CD4-positive, alpha-beta T cell (primary cell): ENCODE data around the gene TAS2R19. TPM values are rescaled to one million over a fixed set of nuclear protein-coding genes. Genes with fewer than 3 reads are reported as not detected.
"Not testable (repeated sequence)": the region's sequence is repeated elsewhere in the genome, so short reads cannot be mapped to it uniquely, and the experiment has no call there.

ENCODE experiments used
- ATAC-seq: fragments of 200-7000 bp; cut with Tn5 transposase; one replicate; pipeline ENCODE4 v1.10.0; 2022; ENCODE audit warnings: mild to moderate bottlenecking; ENCODE audit not compliant: poor library complexity
- CTCF ChIA-PET: fragments of 350-600 bp; sonication (Branson Sonifier 250); formaldehyde crosslinking; loops from one replicate; lab custom pipeline; 2021; ENCODE audit warnings: antibody characterized with exemption, inconsistent platforms; lab: Charles Lee
- POLR2A ChIA-PET: fragments of 350-600 bp; sonication (Branson Sonifier 250); formaldehyde crosslinking; loops from one replicate; lab custom pipeline; 2021; ENCODE audit warnings: antibody characterized with exemption, inconsistent platforms; lab: Charles Lee
- DNase-seq, 14 experiments: peaks; one replicate each; pipeline ENCODE4 v3.0.0-alpha.2; 2013 to 2020; ENCODE audit warnings: mixed read lengths in 2 of 14
- H3K27ac ChIP-seq, 2 donors: one replicate each; pipeline versions ENCODE4 v1.5.1 to v1.7.0; 2013; ENCODE audit warnings: low read length in 2 of 2, low read depth in 1 of 2, mild to moderate bottlenecking in 1 of 2
- H3K27me3 ChIP-seq, 2 experiments: 1 replicate in 1 of 2; 2 replicates in 1 of 2; pipeline versions ENCODE4 v1.6.1 to v1.7.0; 2013; ENCODE audit warnings: low read length in 2 of 2, control low read depth in 1 of 2, mild to moderate bottlenecking in 1 of 2, moderate library complexity in 1 of 2; ENCODE audit not compliant: insufficient read depth in 2 of 2, control insufficient read depth in 1 of 2
- H3K36me3 ChIP-seq: one replicate; pipeline ENCODE4 v1.6.1; 2013; ENCODE audit warnings: low read length, control low read depth; ENCODE audit not compliant: insufficient read depth
- H3K4me1 ChIP-seq: one replicate; pipeline ENCODE4 v1.6.1; 2013; ENCODE audit warnings: low read length, control low read depth; ENCODE audit not compliant: insufficient read depth
- H3K4me3 ChIP-seq: one replicate; pipeline ENCODE4 v1.5.1; 2013; ENCODE audit warnings: mild to moderate bottlenecking, low read length, moderate library complexity
- H3K9me3 ChIP-seq, 2 experiments: 1 replicate in 1 of 2; 2 replicates in 1 of 2; pipeline versions ENCODE4 v1.6.1 to v1.7.0; 2013; ENCODE audit warnings: low read length in 2 of 2, mild to moderate bottlenecking in 2 of 2, control low read depth in 1 of 2, moderate library complexity in 1 of 2; ENCODE audit not compliant: control insufficient read depth in 1 of 2, insufficient read depth in 1 of 2
- H3K27ac Mint-ChIP-seq: one replicate; pipeline ENCODE4 v1.8.0; 2020; ENCODE audit warnings: mixed read lengths
- H3K27me3 Mint-ChIP-seq: one replicate; pipeline ENCODE4 v1.8.0; 2021; ENCODE audit warnings: mixed read lengths
- H3K36me3 Mint-ChIP-seq: one replicate; pipeline ENCODE4 v1.8.0; 2021; ENCODE audit warnings: low read depth, mixed read lengths
- H3K4me1 Mint-ChIP-seq: one replicate; pipeline ENCODE4 v1.8.0; 2021; ENCODE audit warnings: low read depth, mixed read lengths
- H3K4me3 Mint-ChIP-seq: one replicate; pipeline ENCODE4 v1.8.0; 2020; ENCODE audit warnings: mild to moderate bottlenecking, mixed read lengths
- H3K9me3 Mint-ChIP-seq: one replicate; pipeline ENCODE4 v1.8.0; 2020; ENCODE audit warnings: mixed read lengths
- CTCF ChIP-seq: fragments of 200-600 bp; IDR thresholded peaks from one replicate; pipeline ENCODE4 v1.8.0; 2022; ENCODE audit warnings: antibody characterized with exemption, mild to moderate bottlenecking
- intact Hi-C, 2 experiments: fragments of 100-400 bp; cut with DNase I in 1 of 2; cut with micrococcal nuclease in 1 of 2; formaldehyde crosslinking; loops; one replicate each; pipeline versions ENCODE4 v1.15.1 to v1.9.0; 2023 to 2025; cut with DNase I, micrococcal nuclease
- total RNA-seq, 174 experiments: library from RNA in 2 of 174; stranded (reverse) in 2 of 174; gene quantifications; one replicate each; pipeline ENCODE4 v1.2.3 and lab custom pipeline; 2021 to 2026

The TAS2R19 gene
- total RNA-seq, 2 experiments from 2014 or later = 0.71 to 1.2 TPM

DNA sequence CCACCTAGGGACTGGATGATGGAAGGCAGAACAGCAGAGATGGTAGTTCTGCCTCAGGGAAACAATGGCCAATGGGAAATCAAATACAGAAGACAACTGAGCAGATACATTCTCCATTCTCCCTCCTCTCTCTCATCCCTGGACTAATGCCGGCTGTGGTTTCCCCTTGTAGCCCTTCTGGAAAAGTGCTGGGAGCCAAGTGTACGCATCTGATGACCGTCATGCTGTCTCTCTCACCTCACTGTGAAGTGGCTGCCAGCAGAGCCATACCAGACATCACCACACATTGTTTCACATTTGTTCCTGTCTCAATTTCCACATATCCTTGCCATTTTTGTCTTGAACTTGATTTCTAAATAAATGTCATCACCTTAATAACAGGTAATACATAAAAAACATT lies 36.6 kb upstream of the TAS2R19 start:
- Histone ChIP-seq H3K9me3 (peaks cover 0 to 3% of the 10 kb centered on the region in 2 experiments), H3K4me3 (no peak overlapping the region), H3K4me1 (no peaks in the 10 kb centered on the region), H3K36me3 (no peaks in the 10 kb centered on the region), H3K27ac (no peak overlapping the region), H3K27me3 (no peaks in the 10 kb centered on the region)
- Mint-ChIP-seq H3K27me3 (no peaks in the 10 kb centered on the region), H3K27ac (no peak overlapping the region), H3K4me1 (peaks cover 27% of the 10 kb centered on the region), H3K36me3 (peaks cover 31% of the 10 kb centered on the region), H3K9me3 (no peaks in the 10 kb centered on the region), H3K4me3 (no peak overlapping the region)
- intact Hi-C loops = no loop called here
- TF ChIP-seq CTCF = no peak
- ChIA-PET POLR2A (no interaction called here), CTCF (no interaction called here)
- ATAC-seq (no peak), DNase-seq (no peak)

- TF ChIP-seq CTCF = no peak
- H3K9me3 Mint-ChIP-seq = peaks cover 3% of the 10 kb centered on the region
- no peak overlapping the region for H3K4me3 Mint-ChIP-seq
- Histone ChIP-seq H3K27ac (no peak overlapping the region), H3K9me3 (peaks cover 3 to 16% of the 10 kb centered on the region in 2 experiments), H3K4me1 (no peaks in the 10 kb centered on the region), H3K4me3 (no peak overlapping the region), H3K27me3 (no peaks in the 10 kb centered on the region), H3K36me3 (peaks cover 6% of the 10 kb centered on the region)
- peaks cover 7% of the 10 kb centered on the region for H3K4me1 Mint-ChIP-seq
- ChIA-PET CTCF (interaction anchor here (0.6 kb wide), 1 partner anchor 11 kb away, joined by 3 read pairs; no protein-coding TSS in a partner anchor), POLR2A (no interaction called here)
- DNase-seq (no peak), ATAC-seq (no peak)
- intact Hi-C loops = no loop called here
- peaks cover 53% of the 10 kb centered on the region for H3K36me3 Mint-ChIP-seq
- H3K27ac Mint-ChIP-seq = no peak overlapping the region
- no peaks in the 10 kb centered on the region for H3K27me3 Mint-ChIP-seq
Measured at GRCh38 chr12:11055306-11055705, 32.9 kb upstream of the TAS2R19 start.

DNA sequence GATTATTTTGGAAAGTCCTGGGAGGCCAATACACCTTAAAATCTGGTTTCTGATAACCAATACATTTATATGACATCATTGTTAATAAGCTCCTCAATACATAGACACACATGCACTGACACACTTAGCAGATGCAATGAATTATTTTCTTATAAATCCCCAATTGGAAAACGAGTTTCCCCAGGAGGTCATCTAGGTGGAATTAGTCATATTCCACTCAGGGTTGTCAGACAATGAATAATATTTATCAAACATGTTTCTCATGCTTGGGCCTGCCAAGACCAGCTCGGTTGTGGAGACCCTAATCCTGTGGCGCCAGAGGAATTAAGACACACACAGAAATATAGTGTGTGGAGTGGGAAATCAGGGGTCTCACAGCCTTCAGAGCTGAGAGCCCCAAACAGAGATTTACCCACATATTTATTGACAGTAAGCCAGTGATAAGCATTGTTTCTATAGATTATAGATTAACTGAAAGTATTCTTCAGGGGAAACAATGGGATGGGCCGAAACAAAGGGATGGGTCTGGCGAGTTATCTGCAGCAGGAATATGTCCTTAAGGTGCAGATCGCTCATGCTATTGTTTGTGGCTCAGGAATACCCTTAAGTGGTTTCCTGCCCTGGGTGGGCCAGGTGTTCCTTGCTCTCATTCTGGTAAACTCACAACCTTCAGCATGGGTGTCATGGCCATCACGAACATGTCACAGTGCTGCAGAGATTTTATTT lies 27.5 kb upstream of the TAS2R19 start:
- peaks cover 77% of the 10 kb centered on the region for H3K36me3 Mint-ChIP-seq
- H3K4me3 ChIP-seq, H3K27ac ChIP-seq, ATAC-seq, H3K27me3 Mint-ChIP-seq, DNase-seq, H3K4me1 ChIP-seq, H3K9me3 Mint-ChIP-seq, H3K27ac Mint-ChIP-seq, CTCF ChIA-PET, H3K27me3 ChIP-seq, H3K4me3 Mint-ChIP-seq, intact Hi-C loops: not testable (repeated sequence)
- POLR2A ChIA-PET = interaction anchor here (0.7 kb wide), 1 partner anchor 621 kb away, joined by 4 read pairs; no protein-coding TSS in a partner anchor
- Histone ChIP-seq H3K9me3 (peaks cover 3 to 22% of the 10 kb centered on the region in 2 experiments), H3K36me3 (peaks cover 13% of the 10 kb centered on the region)
- H3K4me1 Mint-ChIP-seq = peaks cover 14% of the 10 kb centered on the region

DNA sequence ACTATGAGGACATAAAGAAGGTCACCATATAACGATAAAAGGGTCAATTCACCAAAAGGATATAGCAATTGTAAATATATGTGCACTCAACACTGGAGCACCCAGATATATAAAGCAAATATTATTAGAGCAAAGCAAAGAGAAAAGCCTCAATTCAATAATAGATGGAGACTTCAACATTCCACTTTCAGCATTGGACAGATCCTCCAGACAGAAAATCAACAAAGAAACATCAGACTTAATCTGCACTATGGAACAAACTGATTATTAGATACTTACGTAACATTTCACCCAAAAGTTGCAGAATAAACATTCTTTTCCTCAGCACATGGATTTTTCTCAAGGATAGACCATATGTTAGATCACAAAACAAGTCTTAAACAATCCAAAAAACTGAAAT lies 18.9 kb upstream of the TAS2R19 start:
- CTCF ChIA-PET, intact Hi-C loops, H3K27me3 Mint-ChIP-seq, H3K9me3 Mint-ChIP-seq, DNase-seq, H3K4me3 Mint-ChIP-seq, POLR2A ChIA-PET, H3K27ac Mint-ChIP-seq, H3K4me3 ChIP-seq, ATAC-seq, H3K27me3 ChIP-seq, H3K36me3 ChIP-seq, H3K4me1 ChIP-seq, H3K9me3 ChIP-seq, H3K27ac ChIP-seq: not testable (repeated sequence)
- Mint-ChIP-seq H3K4me1 (peaks cover 36% of the 10 kb centered on the region), H3K36me3 (peaks cover 82% of the 10 kb centered on the region)
